GM23248 (cell line): ENCODE measurements around the gene HDAC3. TPM values are rescaled to one million over a fixed set of nuclear protein-coding genes. Genes with fewer than 3 reads are reported as not detected.

Experiments used
- DNase-seq: peaks from one replicate; pipeline ENCODE4 v3.0.0-alpha.2; 2015
- H2AFZ ChIP-seq: fragments of 200-600 bp; sonication (generic); 2 replicates; pipeline ENCODE4 v1.6.1; 2016; ENCODE audit warnings: antibody characterized with exemption
- H3F3A ChIP-seq: fragments of 200-600 bp; sonication (generic); 2 replicates; pipeline ENCODE4 v1.6.1; 2016; ENCODE audit warnings: mild to moderate bottlenecking, antibody characterized with exemption, mixed run types; ENCODE audit not compliant: insufficient read depth
- H3K27ac ChIP-seq: fragments of 200-600 bp; sonication (generic); 2 replicates; pipeline ENCODE4 v1.5.1; 2016; ENCODE audit warnings: mild to moderate bottlenecking
- H3K27me3 ChIP-seq: fragments of 200-600 bp; sonication (generic); replicated peaks from 2 replicates; pipeline ENCODE4 v1.6.1; 2016; ENCODE audit warnings: mild to moderate bottlenecking; ENCODE audit not compliant: insufficient read depth
- H3K36me3 ChIP-seq: fragments of 200-600 bp; sonication (generic); 2 replicates; pipeline ENCODE4 v1.6.1; 2016; ENCODE audit warnings: low read depth, mild to moderate bottlenecking
- H3K4me1 ChIP-seq: fragments of 200-600 bp; sonication (generic); 2 replicates; pipeline ENCODE4 v1.6.1; 2016; ENCODE audit warnings: mild to moderate bottlenecking; ENCODE audit not compliant: insufficient read depth
- H3K4me2 ChIP-seq: fragments of 200-600 bp; sonication (generic); one replicate; pipeline ENCODE4 v1.6.1; 2016; ENCODE audit warnings: mild to moderate bottlenecking; ENCODE audit not compliant: unreplicated experiment
- H3K4me3 ChIP-seq: fragments of 200-600 bp; sonication (generic); 2 replicates; pipeline ENCODE4 v1.5.1; 2016; ENCODE audit warnings: mild to moderate bottlenecking
- H3K79me2 ChIP-seq: fragments of 200-600 bp; sonication (generic); 2 replicates; pipeline ENCODE4 v1.6.1; 2016; ENCODE audit warnings: mild to moderate bottlenecking; ENCODE audit not compliant: insufficient read depth
- H3K9ac ChIP-seq: fragments of 200-600 bp; sonication (generic); 2 replicates; pipeline ENCODE4 v1.6.1; 2016; ENCODE audit warnings: mild to moderate bottlenecking
- H3K9me2 ChIP-seq: fragments of 200-600 bp; sonication (generic); 2 replicates; pipeline ENCODE4 v1.6.1; 2016; ENCODE audit warnings: mixed run types, mild to moderate bottlenecking, moderate library complexity; ENCODE audit not compliant: insufficient read depth
- H3K9me3 ChIP-seq: fragments of 200-600 bp; sonication (generic); one replicate; pipeline ENCODE4 v1.6.1; 2017; ENCODE audit warnings: low read depth
- H4K20me1 ChIP-seq: fragments of 200-600 bp; sonication (generic); 2 replicates; pipeline ENCODE4 v1.6.0; 2016; ENCODE audit not compliant: insufficient read depth
- EZH2 ChIP-seq: fragments of 200-600 bp; sonication (generic); IDR thresholded peaks from 2 replicates; pipeline ENCODE4 v1.6.1; 2018; ENCODE audit warnings: antibody characterized with exemption, mild to moderate bottlenecking; ENCODE audit not compliant: insufficient read depth, poor library complexity, severe bottlenecking
- EZH2phosphoT487 ChIP-seq: fragments of 200-600 bp; sonication (generic); IDR thresholded peaks from 2 replicates; pipeline ENCODE4 v1.6.1; 2018; ENCODE audit warnings: antibody characterized with exemption, moderate library complexity, mild to moderate bottlenecking, low read depth; ENCODE audit not compliant: insufficient read depth
- WGBS, 2 experiments: methylation state at CpG; one replicate each; pipeline ENCODE4 v1.1.6; 2015 to 2017; ENCODE audit warnings: low lambda C conversion rate in 2 of 2, low coverage in 1 of 2; ENCODE audit errors: missing lambda C conversion rate in 2 of 2; 5-methylcytosine and 5-hydroxymethylcytosine counted together
- in situ Hi-C: fragments of 300-500 bp; cut with MboI; formaldehyde crosslinking; loops from 2 replicates; pipeline ENCODE4 v1.15.0; 2020
- polyA plus RNA-seq: library from polyadenylated mRNA; unstranded; fragments of >200 nt; fragmentation: Nextera tagmentation; extraction: Ambion mirVana; gene quantifications from 2 replicates; pipeline ENCODE4 v1.2.1, GENCODE V29; 2016
- total RNA-seq: library from RNA; depleted of rRNA; stranded (reverse); fragments of >200 nt; shearing (Covaris generic); gene quantifications from 2 replicates; pipeline ENCODE4 v1.2.3, GENCODE V29; 2014

HDAC3 gene
- total and polyA plus RNA-seq, 2 experiments from 2014 or later = 53.2 to 62.9 TPM

DNA sequence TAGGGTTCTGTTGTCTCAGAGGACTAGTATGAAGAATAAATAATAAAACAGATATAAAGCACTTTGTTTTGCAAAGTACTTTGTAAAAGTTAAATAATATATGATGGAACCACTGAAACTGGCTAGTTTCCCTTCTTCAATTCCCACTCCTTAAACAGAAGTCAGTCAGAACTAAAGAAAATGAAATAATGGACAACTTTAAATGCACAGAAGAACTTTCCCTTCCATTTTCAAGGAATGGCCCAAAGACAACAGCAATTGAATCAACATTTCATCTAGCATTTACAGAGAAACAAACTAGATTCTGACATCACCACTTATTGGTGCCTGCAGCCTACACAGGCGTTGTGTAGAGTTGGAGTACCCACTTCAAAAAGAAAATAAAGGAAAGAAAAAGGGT is 34.0 kb downstream of the HDAC3 start:
- DNase-seq = no peak
- Histone ChIP-seq H3K27ac (peak overlapping the region; percentile 95), H3K4me1 (peaks cover 38% of the 10 kb centered on the region), H3K27me3 (no peaks in the 10 kb centered on the region), H3K9me3 (no peaks in the 10 kb centered on the region), H3K4me2 (no peak overlapping the region), H4K20me1 (no peaks in the 10 kb centered on the region), H3K79me2 (peaks cover 96% of the 10 kb centered on the region), H3K4me3 (no peak overlapping the region), H3K9me2 (no peaks in the 10 kb centered on the region), H3K9ac (no peak overlapping the region), H3K36me3 (no peaks in the 10 kb centered on the region), H3F3A (peaks cover 47% of the 10 kb centered on the region), H2AFZ (no peak overlapping the region)
- 94 to 96% methylated on average over 1 of the region's 1 CpG for WGBS, 2 experiments
- in situ Hi-C loops = no loop called here
- no peak for TF ChIP-seq EZH2phosphoT487
- no peak for TF ChIP-seq EZH2

- peaks cover 24% of the 10 kb centered on the region for H3K4me1 ChIP-seq
- H3K79me2 ChIP-seq = peaks cover 100% of the 10 kb centered on the region
- WGBS, 2 experiments = 6 to 11% methylated on average over 3 of the region's 3 CpGs
Measured at GRCh38 chr5:141598391-141599345, 38.0 kb downstream of the HDAC3 start.

GRCh38 chr5:141597814-141598213 is 38.8 kb downstream of the HDAC3 start:
- H3K4me3 ChIP-seq = no peak overlapping the region
- DNase-seq = no peak
- no peaks in the 10 kb centered on the region for H3K36me3 ChIP-seq
- no peaks in the 10 kb centered on the region for H3K27me3 ChIP-seq
- H2AFZ ChIP-seq = no peak overlapping the region
- H3K4me1 ChIP-seq = peaks cover 18% of the 10 kb centered on the region
- 94 to 96% methylated on average over 2 of the region's 2 CpGs for WGBS, 2 experiments
- no peaks in the 10 kb centered on the region for H3K9me2 ChIP-seq
- peaks cover 100% of the 10 kb centered on the region for H3K79me2 ChIP-seq
- no peaks in the 10 kb centered on the region for H3K9me3 ChIP-seq
- H3F3A ChIP-seq = peaks cover 21% of the 10 kb centered on the region
- no peaks in the 10 kb centered on the region for H4K20me1 ChIP-seq
- TF ChIP-seq EZH2 (no peak), EZH2phosphoT487 (no peak)
- in situ Hi-C loops = no loop called here
- H3K9ac ChIP-seq = no peak overlapping the region
- no peak overlapping the region for H3K4me2 ChIP-seq
- H3K27ac ChIP-seq = no peak overlapping the region

More at GRCh38 chr5:141598391-141599345, 38.0 kb downstream of the HDAC3 start:
- no peaks in the 10 kb centered on the region for H3K36me3 ChIP-seq
- no peaks in the 10 kb centered on the region for H3K27me3 ChIP-seq
- H4K20me1 ChIP-seq = no peaks in the 10 kb centered on the region
- H3K9me3 ChIP-seq = no peaks in the 10 kb centered on the region
- peaks cover 29% of the 10 kb centered on the region for H3F3A ChIP-seq
- no peak overlapping the region for H3K4me3 ChIP-seq
- peak; percentile 77 for DNase-seq
- peak overlapping the region; percentile 59 for H3K27ac ChIP-seq
- TF ChIP-seq EZH2phosphoT487 (no peak), EZH2 (no peak)
- H3K9ac ChIP-seq = peak overlapping the region; percentile 30
- H3K9me2 ChIP-seq = no peaks in the 10 kb centered on the region
- peak overlapping the region; percentile 4 for H3K4me2 ChIP-seq
- in situ Hi-C loops = no loop called here
- no peak overlapping the region for H2AFZ ChIP-seq

GRCh38 chr5:141597394-141597793 is 39.3 kb downstream of the HDAC3 start:
- Histone ChIP-seq H3K27me3 (no peaks in the 10 kb centered on the region), H3K4me2 (no peak overlapping the region), H3K9ac (no peak overlapping the region), H3K27ac (no peak overlapping the region), H3K9me2 (no peaks in the 10 kb centered on the region), H3K4me1 (peaks cover 18% of the 10 kb centered on the region), H3K9me3 (no peaks in the 10 kb centered on the region), H3F3A (peaks cover 23% of the 10 kb centered on the region), H3K79me2 (peaks cover 100% of the 10 kb centered on the region), H3K4me3 (no peak overlapping the region), H2AFZ (no peak overlapping the region), H4K20me1 (no peaks in the 10 kb centered on the region), H3K36me3 (no peaks in the 10 kb centered on the region)
- 75 to 84% methylated on average over 2 of the region's 2 CpGs for WGBS, 2 experiments
- no peak for DNase-seq
- in situ Hi-C loops = no loop called here
- TF ChIP-seq EZH2 (no peak), EZH2phosphoT487 (no peak)
